Stimulated activated CD8-positive, alpha-beta memory T cell treated with anti-CD3 and anti-CD28 coated beads, Interleukin-2, amount 100 ng/mL, for 48 hours (primary cell): ENCODE results near the gene C4orf50.

ENCODE experiments used
- DNase-seq, 2 donors: peaks; one replicate each; pipeline ENCODE4 v3.0.0-alpha.2; 2020; ENCODE audit warnings: low read depth in 2 of 2

C4orf50 gene

DNA sequence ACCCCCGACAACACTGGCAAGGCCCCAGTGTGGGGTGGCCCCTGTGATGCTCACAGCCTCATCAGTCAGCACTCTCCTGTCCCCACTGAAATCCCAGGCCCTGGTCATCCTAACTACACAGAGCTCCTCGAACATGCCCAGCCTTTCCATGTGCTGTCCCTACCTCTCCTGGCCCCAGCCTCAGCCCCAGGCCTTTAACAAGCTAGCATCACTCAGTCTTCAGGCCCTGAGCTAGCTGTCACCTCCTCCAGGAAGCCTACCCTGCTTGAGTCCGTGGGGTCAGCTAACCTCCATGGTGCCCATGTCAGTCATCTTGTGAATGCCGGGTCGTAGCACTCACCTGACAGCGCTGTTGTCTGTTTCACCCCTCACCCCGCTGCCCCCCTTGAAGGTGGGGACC is 25.6 kb upstream of the C4orf50 start:
- DNase-seq: no peak

DNA sequence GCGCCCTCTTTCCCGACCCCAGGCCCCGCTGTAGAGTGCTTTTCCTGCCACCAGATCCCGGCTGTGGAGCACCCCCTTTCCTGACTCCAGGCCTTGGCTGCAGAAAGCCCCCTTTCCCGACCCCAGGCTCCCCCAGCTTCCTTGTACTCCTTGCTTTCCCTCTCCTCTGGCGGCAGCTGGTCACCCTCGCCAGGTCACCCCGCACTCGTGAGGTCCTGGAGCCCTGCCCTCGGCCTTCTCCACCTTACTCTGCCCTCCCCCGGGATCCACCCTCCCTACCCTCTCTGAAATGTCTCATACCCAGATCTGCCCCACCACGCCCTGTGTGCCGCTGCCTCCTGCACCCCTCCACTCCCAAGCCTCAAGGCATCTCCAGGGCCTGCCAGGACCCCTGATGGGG is 25.0 kb upstream of the C4orf50 start:
- DNase-seq: no peak

DNA sequence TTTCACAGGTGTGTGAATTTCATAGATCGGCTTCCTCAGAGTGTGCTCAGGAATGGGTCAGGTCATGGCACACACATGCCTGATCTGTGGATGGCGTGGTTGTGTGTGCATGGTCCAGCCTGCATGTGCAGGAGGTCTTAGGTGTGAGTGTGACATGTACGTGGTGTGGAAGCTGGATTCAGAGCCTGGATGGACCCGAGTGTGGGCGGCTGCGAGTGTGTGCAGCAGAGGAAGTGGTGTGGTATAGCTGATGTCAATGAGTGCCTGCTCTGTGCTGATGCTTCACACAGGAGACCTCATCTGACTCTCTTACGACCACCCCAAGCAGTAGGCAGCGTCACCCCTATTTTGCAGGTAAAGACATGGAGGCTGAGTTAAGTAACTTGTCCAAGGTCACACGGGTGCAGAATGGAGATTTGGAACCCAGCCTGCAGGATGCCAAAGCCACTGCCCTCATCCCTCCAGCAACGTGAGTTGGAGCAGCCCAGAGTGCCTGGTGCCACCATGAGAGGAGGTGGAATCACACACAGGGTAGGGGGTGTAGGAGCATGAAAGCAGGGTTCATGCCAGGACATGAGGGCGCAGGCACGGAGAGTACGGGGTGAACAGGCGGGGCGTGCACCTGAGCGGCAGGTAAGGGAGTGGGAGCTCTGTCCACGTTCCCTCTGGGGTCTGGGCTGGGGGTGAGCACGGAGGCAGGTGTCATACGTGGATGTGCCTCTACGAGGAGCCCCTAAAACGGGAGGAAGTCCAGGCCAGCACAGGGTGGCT is 24.2 kb upstream of the C4orf50 start:
- no peak for DNase-seq

DNA sequence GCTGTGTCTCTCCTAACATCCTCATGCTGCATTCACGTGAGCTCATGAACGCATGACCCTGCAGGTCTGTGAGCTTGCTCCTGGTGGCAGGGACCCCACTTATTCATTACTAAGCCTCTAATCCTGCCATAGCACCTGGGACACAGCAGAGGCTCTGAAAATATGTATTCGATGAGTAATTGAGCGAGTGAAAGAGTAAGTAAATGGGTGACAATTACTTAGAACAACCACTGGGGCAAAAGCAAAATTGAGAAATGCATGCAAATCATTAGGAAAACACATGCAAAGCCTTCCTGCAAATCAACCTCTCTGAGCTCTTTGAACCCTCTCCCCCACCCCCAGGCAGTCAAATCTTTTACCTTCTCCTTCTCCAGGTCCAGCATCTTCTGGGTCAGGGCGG is 23.6 kb upstream of the C4orf50 start:
- no peak for DNase-seq

DNA sequence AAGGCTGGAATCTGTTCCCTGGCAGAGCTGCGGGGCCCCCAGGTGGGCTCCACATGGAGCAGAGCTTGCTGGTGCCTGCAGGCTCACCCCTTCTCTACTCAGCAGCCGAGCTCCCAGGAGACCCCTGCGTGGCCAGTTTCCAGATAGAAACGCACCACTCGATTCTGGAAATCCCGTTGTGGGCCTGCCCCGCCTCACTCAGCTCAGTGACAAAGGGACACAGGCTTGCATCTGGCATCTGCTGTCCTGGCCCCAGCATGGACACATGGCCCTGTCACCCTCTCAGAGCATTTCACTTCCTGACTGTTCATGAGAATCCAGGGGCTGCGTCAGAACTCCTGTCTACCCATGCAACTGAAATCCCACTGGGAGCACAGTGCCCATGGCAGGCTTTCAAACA is 20.5 kb upstream of the C4orf50 start:
- no peak for DNase-seq

DNA sequence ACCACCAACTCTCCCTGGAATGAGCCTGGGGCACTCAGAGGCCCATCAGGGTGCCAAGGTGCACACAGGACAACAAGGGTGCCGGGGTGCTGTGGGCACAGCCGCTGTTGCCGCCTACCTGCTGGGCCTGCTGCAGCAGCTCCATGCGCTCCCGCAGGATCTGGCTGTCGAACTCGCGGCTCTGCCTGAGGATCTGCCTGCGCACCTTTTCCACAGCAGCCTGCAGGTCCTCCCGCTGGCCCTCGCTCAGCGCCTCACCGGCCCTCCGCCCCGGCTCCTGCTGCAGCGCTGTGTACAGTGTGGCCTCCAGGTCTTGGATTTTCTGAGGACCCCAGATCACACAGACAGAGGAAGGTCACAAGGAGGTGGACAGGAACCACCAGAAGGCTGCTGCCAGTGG is 17.6 kb upstream of the C4orf50 start:
- no peak for DNase-seq

DNA sequence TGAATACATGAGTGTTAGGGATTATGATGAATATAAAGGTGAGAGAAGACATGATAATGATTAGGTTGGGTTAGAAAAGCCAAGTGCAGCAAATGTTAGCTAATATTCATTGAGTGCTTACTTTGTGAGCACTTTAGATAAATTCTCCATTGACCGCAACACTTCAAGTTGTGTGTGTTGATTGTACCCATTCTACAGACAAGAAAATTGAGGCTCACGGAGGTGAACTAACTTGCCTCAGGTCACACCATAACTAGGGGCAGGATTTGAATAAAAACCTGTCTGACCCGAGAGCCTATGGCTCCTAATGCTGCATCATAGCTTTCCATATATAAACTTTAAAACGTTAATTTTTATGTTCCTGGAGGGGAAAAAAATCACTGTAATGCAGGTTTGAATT is 15.2 kb upstream of the C4orf50 start:
- no peak for DNase-seq

DNA sequence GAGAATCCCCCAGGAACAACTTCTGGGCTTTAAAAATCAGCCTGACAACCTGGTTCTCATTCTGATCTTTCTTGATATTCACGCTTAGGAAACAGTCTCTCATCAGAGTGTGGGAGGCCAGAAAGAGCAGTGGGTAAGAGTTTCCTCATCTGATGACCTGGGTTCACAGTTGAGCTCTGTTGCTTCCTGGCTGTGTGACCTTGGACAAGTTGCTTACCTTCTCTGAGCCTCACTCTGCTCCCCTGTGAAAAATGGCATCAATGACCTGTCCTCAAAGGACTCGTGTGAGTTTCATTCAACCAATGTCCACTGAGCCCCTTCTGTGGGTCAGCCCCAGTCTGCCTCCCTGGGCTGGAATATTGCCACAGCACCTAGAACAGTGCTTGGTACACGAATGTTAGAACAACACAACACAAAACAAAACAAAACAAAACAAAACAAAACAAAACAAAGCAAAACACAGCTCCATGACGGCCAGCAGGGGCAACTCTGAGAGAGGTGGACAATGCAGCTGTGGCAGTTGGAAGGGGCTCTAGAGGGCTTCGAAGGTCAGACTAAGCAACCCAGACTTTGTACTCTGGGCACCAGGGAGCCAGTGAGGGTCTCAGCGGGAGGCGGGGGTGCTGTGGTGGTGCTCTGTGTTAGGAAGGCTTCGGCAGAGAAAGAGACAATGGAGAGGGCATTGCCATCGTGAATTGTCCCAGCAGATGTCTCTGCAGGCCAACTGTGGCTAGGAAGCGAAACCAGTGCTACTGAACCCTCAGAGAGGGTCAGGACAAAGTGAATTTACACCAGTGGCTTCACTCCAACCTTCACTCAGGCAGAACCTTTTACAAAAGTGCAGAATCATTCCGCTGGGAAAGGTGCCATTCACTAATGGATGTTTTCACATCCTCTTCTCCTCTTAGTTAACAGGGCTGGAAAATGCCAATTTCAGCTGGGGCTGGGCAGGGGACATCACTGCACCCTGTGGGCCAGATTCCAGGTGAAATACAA is 14.3 kb upstream of the C4orf50 start:
- no peak for DNase-seq

DNA sequence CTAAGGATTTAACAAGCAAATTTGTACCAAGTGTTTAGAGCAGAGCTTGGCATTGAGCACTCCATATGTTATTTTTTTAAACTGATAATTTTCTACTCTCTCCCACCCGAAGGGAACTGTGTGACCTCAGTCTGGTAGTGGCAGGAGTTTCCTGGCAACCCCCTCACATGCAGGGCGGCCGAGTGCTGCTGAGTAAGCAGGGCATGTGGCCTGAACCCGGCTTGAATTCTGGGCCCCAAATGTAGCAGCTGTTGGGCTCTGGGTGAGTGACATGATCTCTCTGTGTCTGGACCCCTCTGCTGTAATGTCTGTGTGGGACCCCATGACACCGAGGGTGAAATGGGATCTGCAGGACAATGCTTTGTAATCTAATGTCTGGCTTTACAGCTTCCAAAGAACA is 13.6 kb upstream of the C4orf50 start:
- no peak for DNase-seq

DNA sequence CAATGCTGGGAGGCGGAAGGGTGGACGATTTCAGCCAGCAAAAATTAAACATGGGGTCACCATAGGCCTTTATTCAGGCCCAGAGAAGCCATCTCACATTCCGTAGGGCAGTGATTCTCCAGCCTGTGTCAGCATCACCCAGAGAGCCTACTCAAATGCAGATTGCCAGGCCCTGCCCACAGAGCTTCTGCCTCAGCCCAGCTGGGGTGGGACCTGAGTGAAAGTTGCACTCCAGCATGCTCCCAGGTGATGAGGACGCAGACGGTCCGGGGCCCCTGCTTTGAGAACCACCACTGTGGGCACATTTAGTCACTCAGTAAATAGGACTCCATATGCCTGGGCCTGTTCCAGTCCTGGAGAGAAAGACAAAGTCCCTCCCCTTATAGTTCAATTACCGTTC is 12.4 kb upstream of the C4orf50 start:
- DNase-seq: no peak

DNA sequence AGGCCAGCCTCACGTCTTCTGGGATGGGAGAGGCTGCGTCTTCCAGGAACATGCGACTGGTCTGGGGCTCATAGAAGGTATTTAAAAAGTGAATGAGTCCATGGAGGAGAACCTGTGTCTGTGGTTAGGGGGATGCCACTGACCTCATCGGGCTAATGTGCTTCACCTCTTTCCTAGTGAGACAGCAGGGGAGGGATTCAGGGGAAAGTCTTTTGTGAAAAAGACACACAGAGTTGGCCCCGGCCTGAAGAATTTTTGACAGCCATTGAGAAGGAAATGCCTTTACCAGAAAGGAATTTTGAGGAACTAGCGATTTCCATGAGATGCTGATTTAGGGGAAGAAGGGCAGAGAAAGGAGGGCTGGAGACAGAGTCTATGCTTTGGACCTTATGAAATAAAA is 11.0 kb upstream of the C4orf50 start:
- DNase-seq: no peak

DNA sequence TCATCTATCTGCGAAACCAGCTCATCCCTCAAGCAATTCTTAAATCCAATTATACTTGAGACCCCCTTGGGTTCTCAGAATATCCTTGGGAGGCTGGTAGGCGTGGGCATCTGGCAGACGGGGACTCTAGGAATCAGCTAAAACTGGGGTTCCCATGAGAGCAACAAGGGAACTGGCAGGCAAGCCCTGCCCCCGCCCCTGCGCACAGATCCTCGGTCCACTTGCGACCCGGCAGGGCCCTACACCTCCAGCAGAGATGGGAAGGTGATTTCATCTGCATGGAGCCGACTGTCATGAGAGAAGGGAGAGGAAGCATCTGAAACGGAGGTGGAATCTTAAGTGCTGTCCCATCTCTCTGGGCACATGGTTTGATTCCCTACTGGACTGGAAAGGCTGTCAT is 9.9 kb upstream of the C4orf50 start:
- DNase-seq: no peak

DNA sequence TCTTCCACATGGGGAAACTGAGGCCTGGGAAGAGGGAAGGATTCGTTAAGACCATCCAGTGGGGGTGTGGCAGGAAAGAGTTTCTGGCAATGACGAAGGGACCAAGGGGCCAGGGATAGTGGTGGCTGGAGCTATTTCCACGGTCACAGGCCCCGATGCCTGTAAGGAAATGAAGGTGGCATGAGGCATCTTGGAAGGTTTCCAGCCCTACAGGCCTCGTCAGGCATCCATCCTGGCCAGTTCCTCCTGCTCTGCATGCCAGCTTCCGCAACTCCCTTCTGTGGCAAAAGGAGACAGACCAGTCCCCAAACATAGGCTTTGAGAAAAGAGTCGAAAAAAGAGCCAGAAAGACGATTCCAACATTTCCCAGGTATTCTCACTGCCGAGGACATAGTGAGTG is 9.2 kb upstream of the C4orf50 start:
- no peak for DNase-seq

DNA sequence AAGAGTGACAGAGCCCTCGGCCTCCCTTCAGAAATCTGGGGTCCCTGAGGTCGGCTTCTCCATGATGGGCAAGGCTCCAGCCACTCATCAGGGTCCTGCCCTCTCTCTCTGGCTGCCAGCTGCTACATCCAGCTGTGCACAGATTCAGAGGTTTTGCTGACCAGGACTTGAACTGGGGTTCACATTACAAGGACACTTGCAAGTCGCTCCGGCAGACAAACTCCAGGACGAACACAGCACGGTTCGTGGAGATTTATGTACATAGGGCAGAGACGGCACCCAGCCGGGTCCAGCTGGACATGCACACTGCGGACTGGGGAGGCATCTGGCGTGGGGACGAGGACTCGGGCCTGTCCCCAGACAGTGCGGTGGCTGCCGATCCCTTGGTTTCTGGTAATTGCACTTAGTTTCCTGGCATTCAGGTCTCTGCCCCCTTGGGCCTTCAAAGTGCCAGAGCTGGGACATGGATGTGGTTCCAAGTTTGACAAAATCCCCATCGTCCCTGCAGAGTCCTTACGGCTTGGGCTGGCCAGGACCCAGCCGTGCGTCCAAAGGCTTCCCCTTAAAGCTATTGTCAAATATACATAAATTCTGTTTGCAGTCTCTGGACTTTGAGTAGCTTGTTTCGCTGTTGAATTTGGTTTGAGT is 6.2 kb upstream of the C4orf50 start:
- no peak for DNase-seq

DNA sequence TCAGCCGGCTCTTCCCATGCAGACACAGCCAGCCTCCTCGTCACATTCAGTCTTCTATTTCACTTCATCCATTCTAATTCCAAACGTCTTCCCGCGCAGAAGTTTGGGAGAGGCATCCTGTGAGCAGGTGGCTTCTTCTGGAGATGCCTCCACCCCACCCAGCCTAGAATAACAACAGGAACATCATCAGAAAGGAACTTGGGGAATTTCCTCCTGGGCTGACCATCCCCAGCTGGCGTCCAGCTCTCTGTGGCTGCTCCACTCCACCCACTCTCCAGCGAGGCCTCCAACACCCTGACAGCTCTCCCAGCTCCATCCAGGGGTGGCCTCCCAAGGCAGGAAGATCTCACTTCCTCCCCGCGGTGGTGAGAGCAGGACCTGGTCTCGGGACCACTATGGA is 5.5 kb upstream of the C4orf50 start:
- no peak for DNase-seq

DNA sequence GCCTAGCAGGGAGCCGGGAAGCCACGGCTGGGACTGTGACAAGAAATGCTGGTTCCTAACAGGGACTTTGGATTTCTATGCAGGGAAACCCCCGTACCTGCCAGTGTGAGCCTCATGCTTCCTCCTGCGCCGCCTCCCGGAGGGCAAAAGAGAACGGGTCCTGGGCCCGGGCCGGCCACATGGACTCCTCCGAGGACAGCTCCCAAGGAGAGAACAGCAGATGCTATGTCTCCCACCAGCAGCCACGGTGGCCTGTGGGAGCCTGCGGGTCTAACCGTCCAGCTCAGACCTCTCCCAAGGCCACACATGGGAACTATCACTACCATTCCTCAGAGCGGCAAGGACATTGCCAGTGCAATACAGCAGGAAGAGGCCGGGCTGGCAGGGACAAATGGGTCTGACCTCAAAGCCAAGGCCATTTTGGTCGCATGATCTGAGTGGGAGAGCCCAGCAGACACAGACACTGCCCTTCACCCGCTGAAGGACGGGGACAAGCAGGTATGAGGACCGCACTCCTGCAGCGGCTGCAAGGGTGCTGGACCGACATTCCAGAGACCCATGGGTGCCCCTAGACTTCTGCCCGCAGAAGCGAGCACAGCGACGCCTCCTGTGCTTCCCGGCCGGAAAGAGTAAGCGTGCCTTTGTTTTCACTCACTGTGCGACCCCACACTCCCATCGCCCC is 4.5 kb upstream of the C4orf50 start:
- no peak for DNase-seq

DNA sequence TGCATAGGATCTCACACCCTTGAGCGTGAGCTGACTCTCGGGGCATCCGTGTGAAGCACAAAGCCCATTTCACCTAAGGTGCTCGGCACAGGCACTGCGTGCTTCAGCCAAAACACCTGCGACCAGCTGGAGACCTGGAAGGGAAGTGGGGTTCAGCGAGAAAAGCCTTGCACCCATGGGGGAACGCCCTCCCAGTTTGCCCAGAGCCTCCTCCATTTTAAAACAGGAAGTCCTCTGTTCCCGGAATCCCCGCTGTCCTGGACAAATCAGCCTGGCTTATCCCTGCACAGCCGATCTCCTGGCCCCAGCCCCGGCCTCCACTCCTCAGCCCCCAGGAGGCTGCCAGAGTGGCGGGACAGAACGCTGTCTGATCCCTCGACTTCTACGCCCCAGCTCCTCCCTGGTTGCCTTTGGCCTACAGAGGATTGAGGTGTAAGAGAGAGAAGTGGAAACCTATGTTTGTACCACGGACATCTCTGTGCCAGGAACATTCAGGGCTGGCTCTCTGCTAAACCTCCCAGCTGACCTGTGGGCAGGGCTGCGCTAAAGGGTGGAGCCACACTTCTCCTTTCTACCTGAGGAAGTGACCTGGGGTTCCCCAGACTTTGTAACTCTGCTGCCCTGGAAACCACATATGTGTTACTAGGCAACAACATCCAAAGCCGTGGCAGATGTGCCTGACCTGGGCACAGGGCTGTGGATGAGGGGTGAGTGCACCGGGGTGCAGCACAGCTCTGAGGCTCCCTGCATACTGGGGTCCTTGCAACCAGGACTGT is 3.8 kb upstream of the C4orf50 start:
- no peak for DNase-seq

DNA sequence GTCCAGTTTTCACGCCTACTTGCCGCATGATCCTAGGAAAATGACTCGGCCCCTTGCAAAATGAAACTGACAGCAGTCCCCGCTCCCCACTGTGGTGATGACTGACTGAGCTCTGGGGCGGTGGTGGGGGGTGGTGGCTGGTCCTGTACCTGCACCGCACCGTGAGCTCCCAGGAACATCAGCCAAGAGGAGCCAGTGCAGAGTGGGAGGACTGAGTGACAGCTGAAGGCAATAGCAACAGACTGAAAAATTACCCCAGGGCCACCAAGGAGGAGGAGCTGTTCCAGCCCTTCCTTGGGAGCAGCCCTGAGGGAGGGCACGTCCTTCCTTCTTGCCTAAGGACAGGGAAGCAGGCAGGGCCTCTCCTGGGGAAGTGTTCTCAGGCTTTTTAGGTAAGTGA is 2.4 kb upstream of the C4orf50 start:
- DNase-seq: no peak

DNA sequence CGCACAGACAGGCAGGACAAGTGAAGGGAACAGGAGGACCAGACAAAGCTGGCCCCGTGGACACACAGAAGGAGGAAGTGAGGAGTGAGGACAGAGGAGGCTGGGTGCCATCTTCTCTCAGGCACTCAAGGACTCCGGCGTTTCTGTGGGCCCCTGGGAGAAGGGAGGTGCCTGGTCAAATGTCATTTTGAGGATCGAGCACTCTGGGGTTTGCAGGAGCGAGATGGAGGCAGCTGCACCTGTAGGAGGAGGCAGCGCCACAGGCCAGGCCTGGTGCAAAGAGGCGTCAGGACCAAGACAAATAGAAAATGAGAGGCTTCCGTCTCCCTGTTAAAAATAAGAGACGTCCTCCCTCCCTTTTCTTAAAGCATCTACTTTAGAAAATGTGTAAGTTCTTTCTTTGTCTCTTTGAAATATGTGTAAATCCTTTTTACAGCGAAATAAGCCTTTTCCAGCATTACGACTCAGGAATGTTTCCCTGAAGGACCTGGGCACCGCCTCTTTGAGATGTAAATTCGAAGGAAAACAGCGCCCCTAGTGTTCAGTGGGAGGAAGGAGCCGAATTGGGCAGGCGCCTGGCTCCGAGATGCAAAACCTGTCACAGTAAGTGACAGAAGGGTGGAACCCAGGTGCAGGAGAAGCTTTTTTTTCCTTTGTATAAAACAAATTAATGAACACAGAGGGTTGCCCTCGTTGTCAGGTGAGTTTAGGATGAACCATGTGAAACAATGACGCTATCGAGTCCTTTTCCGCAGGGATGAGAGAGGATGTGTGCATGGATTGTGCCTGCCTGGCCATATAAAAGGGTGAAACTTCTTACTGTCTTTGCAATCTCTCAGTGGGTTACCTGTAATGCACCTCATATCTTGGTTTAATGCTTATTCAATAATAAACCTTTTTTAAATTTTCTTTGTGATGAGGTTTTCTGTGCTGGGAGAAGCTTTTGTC is 1.4 kb upstream of the C4orf50 start:
- peak in 1 of 2 donors; percentile 5 for DNase-seq

DNA sequence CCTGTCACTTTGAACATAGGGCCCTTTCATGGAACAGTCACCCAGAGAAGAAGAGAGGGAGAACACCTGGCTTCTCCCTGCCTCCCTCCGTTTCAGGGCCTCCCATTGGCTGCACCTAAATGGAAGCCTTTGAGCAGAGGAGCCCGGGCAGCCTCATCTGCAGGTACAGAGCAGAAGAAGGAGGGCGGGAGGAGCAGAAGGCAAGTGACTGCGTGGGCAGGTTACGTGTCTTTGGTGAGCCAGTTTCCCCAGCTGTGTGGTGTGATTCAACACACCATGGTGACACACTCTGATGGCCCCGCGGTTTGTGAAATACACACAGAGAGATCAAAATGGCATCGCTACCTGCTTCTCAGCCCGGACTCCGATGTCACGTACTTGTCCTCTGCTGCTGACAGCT is 431 bp downstream of the C4orf50 start:
- no peak for DNase-seq
